Measurements from ENCODE around the gene SH3TC2.

GRCh38 chr5:148970228-148970627 is 92.6 kb downstream of the SH3TC2 start:
- TF ChIP-seq, protein P1, sequence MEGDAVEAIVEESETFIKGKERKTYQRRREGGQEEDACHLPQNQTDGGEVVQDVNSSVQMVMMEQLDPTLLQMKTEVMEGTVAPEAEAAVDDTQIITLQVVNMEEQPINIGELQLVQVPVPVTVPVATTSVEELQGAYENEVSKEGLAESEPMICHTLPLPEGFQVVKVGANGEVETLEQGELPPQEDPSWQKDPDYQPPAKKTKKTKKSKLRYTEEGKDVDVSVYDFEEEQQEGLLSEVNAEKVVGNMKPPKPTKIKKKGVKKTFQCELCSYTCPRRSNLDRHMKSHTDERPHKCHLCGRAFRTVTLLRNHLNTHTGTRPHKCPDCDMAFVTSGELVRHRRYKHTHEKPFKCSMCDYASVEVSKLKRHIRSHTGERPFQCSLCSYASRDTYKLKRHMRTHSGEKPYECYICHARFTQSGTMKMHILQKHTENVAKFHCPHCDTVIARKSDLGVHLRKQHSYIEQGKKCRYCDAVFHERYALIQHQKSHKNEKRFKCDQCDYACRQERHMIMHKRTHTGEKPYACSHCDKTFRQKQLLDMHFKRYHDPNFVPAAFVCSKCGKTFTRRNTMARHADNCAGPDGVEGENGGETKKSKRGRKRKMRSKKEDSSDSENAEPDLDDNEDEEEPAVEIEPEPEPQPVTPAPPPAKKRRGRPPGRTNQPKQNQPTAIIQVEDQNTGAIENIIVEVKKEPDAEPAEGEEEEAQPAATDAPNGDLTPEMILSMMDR (IDR thresholded peaks at IDR 0.05 in 4 of 5, conservative IDR thresholded peaks at IDR 0.05 in 1 of 5), result no peak
- TF ChIP-seq POLR2A (IDR thresholded peaks at IDR 0.05), result no peak
